Measurements from ENCODE around the gene BBS9.
"Not testable (repeated sequence)": the region's sequence is repeated elsewhere in the genome, so short reads cannot be mapped to it uniquely, and the experiment has no call there.

The BBS9 gene

GRCh38 chr7:33428415-33428814 lies 299.1 kb downstream of the BBS9 start:
- no peak for DNase-seq (ENCODE audit: low read depth in 2 of 2)

- no peak for DNase-seq (ENCODE audit: low read depth in 2 of 2)
Measured at GRCh38 chr7:33431543-33431942, 302.2 kb downstream of the BBS9 start.

DNA sequence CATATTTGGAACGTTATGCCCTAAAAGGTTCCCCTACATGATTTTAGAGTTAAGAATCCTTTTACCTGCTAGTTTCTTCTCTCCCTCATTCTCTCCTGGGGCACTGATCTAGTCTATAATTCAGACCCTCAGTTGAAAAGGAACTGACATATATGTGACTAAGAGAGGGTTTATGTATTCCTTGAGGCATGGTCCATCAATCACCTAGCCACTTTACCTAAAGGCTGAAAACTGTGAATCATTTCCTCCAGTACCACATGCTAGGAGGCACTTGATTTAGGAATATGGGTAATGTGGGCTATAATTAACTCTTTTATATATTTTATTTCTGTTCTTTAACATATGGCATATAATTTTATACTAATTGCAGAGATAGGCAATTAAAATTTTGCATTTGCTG lies 303.5 kb downstream of the BBS9 start:
- no peak for DNase-seq (ENCODE audit: low read depth in 2 of 2)

GRCh38 chr7:33433357-33433756 lies 304.0 kb downstream of the BBS9 start:
- DNase-seq (ENCODE audit: low read depth in 2 of 2), result no peak

DNA sequence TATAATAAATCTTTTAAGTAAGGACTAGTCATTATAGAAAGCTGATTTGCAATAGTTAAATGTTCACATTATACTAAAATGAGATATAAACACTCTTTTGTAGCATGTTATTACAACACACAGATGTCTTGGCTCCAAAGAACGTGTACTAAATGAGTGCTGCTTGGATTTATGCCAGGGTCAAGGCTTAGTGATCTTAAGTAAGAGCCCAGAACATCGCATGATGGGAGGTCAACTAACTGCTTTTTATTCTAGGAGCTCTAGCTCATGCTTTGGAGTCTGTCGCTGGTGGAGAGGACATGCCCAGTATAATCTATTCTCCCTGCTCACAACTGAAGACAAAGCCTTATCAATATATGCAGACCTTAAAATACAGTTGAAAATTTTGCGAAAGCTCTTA lies 315.1 kb downstream of the BBS9 start:
- no peak for DNase-seq (ENCODE audit: low read depth in 2 of 2)

DNA sequence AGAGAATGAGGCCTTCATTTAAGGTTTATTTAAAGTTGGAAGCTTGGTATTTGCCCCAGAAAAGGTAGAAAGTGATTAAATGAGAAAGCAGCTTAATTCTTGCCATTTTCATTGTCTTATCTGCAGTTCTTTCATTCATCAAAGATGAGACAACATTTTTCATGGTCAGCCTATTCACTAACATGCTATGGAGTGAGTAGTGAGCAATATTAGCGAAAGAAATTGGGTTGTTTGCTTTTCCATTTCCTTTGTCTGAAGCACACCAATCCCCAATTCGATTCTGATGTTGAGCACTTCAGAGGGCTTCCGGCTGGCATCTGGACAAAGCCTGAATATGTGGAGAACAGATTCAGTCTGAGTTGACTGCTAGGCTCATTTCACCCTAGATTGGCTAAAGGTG lies 317.2 kb downstream of the BBS9 start:
- no peak for DNase-seq (ENCODE audit: low read depth in 2 of 2)

DNA sequence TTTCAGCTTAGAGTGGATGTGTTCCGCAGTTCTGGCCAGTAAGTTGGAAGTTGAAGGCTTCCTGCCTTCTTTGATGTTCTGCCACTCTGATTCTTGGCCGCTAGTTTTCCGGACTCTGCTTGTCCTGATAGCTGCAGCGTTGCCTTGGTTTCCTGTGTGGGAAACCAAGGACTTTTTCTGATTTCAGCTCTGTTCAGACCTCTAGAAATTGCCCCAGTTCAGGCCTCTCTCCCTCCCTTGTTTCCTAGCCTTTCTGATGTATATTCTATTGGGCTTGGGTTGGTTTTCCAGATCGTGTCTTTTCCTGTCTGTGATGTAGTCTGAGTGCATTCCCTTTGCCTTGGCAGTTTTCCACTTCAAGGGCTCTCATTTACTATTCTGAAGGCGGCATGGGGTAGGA lies 318.7 kb downstream of the BBS9 start:
- no peak for DNase-seq (ENCODE audit: low read depth in 2 of 2)

DNA sequence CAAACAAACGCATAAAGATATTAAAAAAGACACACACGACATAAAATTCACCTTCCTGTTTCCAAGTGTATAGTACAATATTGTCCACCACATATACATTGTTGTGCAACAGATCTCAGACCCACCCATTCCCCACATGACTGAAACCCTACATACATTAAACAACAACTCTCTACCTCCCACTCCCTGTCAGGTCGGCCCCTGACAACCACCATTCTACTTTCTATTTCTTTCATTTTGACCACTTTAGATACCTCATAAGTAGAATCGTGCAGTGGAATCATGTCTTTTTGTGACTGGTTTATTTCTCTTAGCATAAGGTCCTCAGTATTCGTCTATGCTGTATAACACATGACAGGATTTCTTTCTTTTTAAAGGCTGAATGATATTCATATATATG lies 320.5 kb downstream of the BBS9 start:
- no peak for DNase-seq (ENCODE audit: low read depth in 2 of 2)

GRCh38 chr7:33452805-33453502 lies 323.6 kb downstream of the BBS9 start:
- no peak for DNase-seq (ENCODE audit: low read depth in 2 of 2)

GRCh38 chr7:33457039-33457438 lies 327.7 kb downstream of the BBS9 start:
- no peak for DNase-seq (ENCODE audit: low read depth in 2 of 2)

- no peak for DNase-seq (ENCODE audit: low read depth in 2 of 2)
Measured at GRCh38 chr7:33458581-33458980, 329.2 kb downstream of the BBS9 start.

- no peak for DNase-seq (ENCODE audit: low read depth in 2 of 2)
Measured at GRCh38 chr7:33459340-33459751, 330.0 kb downstream of the BBS9 start.

GRCh38 chr7:33463131-33463530 lies 333.8 kb downstream of the BBS9 start:
- no peak for DNase-seq (ENCODE audit: low read depth in 2 of 2)

GRCh38 chr7:33466203-33466602 lies 336.8 kb downstream of the BBS9 start:
- DNase-seq (ENCODE audit: low read depth in 2 of 2), result no peak

DNA sequence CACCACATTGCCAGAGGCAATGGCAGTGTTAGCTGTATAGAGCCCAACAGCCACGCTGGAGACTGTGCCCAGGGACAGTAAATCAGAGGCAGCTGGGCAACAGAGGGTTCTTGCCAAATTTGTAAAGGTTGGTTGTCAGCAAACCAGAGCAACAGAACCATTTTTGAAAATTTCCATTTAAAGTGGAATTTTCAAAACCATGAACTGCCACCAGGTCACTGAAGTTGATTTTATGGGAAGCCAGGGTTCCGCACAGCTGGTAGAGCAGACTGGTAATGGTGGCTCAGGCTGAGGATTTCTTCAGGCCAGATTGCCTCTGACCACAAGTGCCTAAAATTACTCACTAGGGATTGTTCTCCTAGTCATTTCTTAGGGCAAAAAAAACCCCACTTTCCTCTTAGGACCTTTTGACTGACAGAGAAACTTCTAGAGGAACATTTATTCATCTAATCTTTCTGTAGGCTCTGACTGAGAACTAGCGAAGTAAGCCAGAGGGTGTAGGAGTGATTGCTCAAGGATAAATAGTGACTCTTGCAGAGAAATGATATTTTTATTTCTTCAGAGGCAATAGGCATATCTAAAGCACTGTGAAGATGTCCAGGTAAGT lies 342.4 kb downstream of the BBS9 start:
- no peak for DNase-seq (ENCODE audit: low read depth in 2 of 2)

GRCh38 chr7:33472348-33473025 lies 343.1 kb downstream of the BBS9 start:
- no peak for DNase-seq (ENCODE audit: low read depth in 2 of 2)

GRCh38 chr7:33477719-33478480 lies 348.5 kb downstream of the BBS9 start:
- DNase-seq (ENCODE audit: low read depth in 2 of 2), result no peak

GRCh38 chr7:33484476-33484875 lies 355.1 kb downstream of the BBS9 start:
- DNase-seq (ENCODE audit: low read depth in 2 of 2), result not testable (repeated sequence)

- DNase-seq (ENCODE audit: low read depth in 2 of 2), result no peak
Measured at GRCh38 chr7:33485747-33486493, 356.6 kb downstream of the BBS9 start.

DNA sequence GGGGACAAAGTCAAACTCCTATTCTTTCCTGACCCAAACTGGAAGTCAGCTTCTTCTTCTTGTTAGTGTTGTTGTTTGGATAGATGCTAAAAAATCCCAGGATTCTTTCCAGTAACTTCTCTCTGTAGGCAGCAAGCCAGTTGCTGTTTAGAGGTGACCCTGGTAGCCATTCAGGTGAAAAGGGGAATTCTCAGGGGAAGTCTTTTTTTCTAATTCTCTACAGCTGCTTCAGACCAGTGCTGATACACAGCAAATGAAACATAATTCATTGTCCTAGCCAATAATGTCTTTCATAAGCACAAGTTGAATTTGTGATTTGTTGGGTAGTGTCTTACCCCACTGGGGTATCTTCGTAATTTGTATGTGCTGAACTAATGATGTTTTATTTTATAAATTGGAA lies 357.3 kb downstream of the BBS9 start:
- no peak for DNase-seq (ENCODE audit: low read depth in 2 of 2)

- DNase-seq (ENCODE audit: low read depth in 2 of 2), result no peak
Measured at GRCh38 chr7:33487998-33488682, 358.8 kb downstream of the BBS9 start.

Data from stimulated activated CD8-positive, alpha-beta memory T cell treated with anti-CD3 and anti-CD28 coated beads, Interleukin-7, amount 100 ng/mL, for 4 hours (primary cell).